HepG2 (cell line): ENCODE data around the gene OR52B4. TPM values are rescaled to one million over a fixed set of nuclear protein-coding genes. Genes with fewer than 3 reads are reported as not detected.

Source experiments
- ARID4A ChIP-seq: sonication (generic); formaldehyde crosslinking; IDR thresholded peaks from 2 replicates; pipeline ENCODE4 v1.5.0; 2020; ENCODE audit warnings: mild to moderate bottlenecking, missing genetic modification reagents, borderline replicate concordance
- ATF1 ChIP-seq: IDR thresholded peaks from 2 replicates; pipeline ENCODE4 v1.6.1; 2016; ENCODE audit warnings: mild to moderate bottlenecking, control low read depth
- ATM ChIP-seq: fragments of 450-650 bp; IDR thresholded peaks from 2 replicates; pipeline ENCODE4 v1.7.1; 2017; ENCODE audit warnings: mild to moderate bottlenecking, borderline replicate concordance
- GABPA ChIP-seq, 2 experiments: IDR thresholded peaks; 2 replicates each; pipeline ENCODE4 v1.6.1; 2011 to 2016; ENCODE audit warnings: low read depth in 2 of 2, low read length in 1 of 2, missing biosample characterization in 1 of 2, missing genetic modification characterization in 1 of 2
- HDAC1 ChIP-seq: sonication (generic); formaldehyde crosslinking; IDR thresholded peaks from 2 replicates; pipeline ENCODE4 v1.5.1; 2020; ENCODE audit warnings: mild to moderate bottlenecking, missing genetic modification reagents
- HNRNPLL ChIP-seq: fragments of 200-400 bp; formaldehyde crosslinking; IDR thresholded peaks from 2 replicates; pipeline ENCODE4 v1.6.1; 2017; ENCODE audit warnings: mild to moderate bottlenecking, low read depth, low read length; ENCODE audit not compliant: poor library complexity, severe bottlenecking
- MTA1 ChIP-seq: sonication (generic); formaldehyde crosslinking; IDR thresholded peaks from 2 replicates; pipeline ENCODE4 v1.4.0; 2020; ENCODE audit warnings: missing genetic modification reagents, mild to moderate bottlenecking, borderline replicate concordance
- MYC ChIP-seq: sonication (generic); formaldehyde crosslinking; IDR thresholded peaks from 2 replicates; pipeline ENCODE4 v1.9.0; 2021; ENCODE audit warnings: missing genetic modification reagents, borderline replicate concordance
- PHF20 ChIP-seq: sonication (generic); formaldehyde crosslinking; IDR thresholded peaks from 2 replicates; pipeline ENCODE4 v1.5.0; 2020; ENCODE audit warnings: mild to moderate bottlenecking, missing genetic modification reagents
- PHF8 ChIP-seq: sonication (generic); formaldehyde crosslinking; IDR thresholded peaks from 2 replicates; pipeline ENCODE4 v1.5.0; 2020; ENCODE audit warnings: missing genetic modification reagents
- POGZ ChIP-seq: sonication (generic); formaldehyde crosslinking; IDR thresholded peaks from 2 replicates; pipeline ENCODE4 v1.4.0; 2020; ENCODE audit warnings: mild to moderate bottlenecking, missing genetic modification reagents
- SAP130 ChIP-seq: IDR thresholded peaks from 2 replicates; pipeline ENCODE4 v1.6.1; 2016; ENCODE audit warnings: low read depth
- SOX6 ChIP-seq, 2 experiments: fragments of 450-650 bp in 1 of 2; sonication (generic) in 1 of 2; formaldehyde crosslinking in 1 of 2; IDR thresholded peaks; 2 replicates each; pipeline versions ENCODE4 v1.4.0 to v1.6.1; 2017 to 2020; ENCODE audit warnings: antibody characterized with exemption in 1 of 2, mild to moderate bottlenecking in 1 of 2, missing genetic modification reagents in 1 of 2
- TBX2 ChIP-seq: sonication (generic); formaldehyde crosslinking; IDR thresholded peaks from 2 replicates; pipeline ENCODE4 v1.5.0; 2020; ENCODE audit warnings: missing genetic modification reagents, mild to moderate bottlenecking, borderline replicate concordance
- THAP9 ChIP-seq: sonication (generic); formaldehyde crosslinking; IDR thresholded peaks from 2 replicates; pipeline ENCODE4; 2020; ENCODE audit warnings: missing genetic modification reagents, mild to moderate bottlenecking, borderline replicate concordance
- ZBTB38 ChIP-seq: sonication (generic); formaldehyde crosslinking; IDR thresholded peaks from 2 replicates; pipeline ENCODE4 v1.5.1; 2020; ENCODE audit warnings: mild to moderate bottlenecking, missing genetic modification reagents
- ZNF136 ChIP-seq: sonication (generic); formaldehyde crosslinking; IDR thresholded peaks from 2 replicates; pipeline ENCODE4 v1.8.1; 2022; ENCODE audit warnings: low read depth, mild to moderate bottlenecking, moderate library complexity, missing genetic modification reagents
- ZNF275 ChIP-seq: sonication (generic); formaldehyde crosslinking; IDR thresholded peaks from 2 replicates; pipeline ENCODE4 v1.8.0; 2022; ENCODE audit warnings: missing genetic modification reagents, mild to moderate bottlenecking, inconsistent platforms, borderline replicate concordance
- ZNF446 ChIP-seq: sonication (generic); formaldehyde crosslinking; IDR thresholded peaks from 2 replicates; pipeline ENCODE4 v1.5.0; 2020; ENCODE audit warnings: mild to moderate bottlenecking, missing genetic modification reagents
- polyA plus RNA-seq, 8 experiments: library from polyadenylated mRNA; depleted of rRNA in 3 of 8; stranded (reverse) in 7 of 8; unstranded in 1 of 8; fragments of >200 nt; fragmentation: Illumina TruSeq in 4 of 8; extraction: Trizol in 4 of 8; gene quantifications; 2 replicates each; pipeline versions ENCODE4 v1.2.1 to v1.2.3, GENCODE V29; 2011 to 2016; ENCODE audit warnings: low read depth in 4 of 8, missing spikeins in 1 of 8, mixed read lengths in 1 of 8; ENCODE audit not compliant: insufficient read depth in 1 of 8
- total RNA-seq, 5 experiments: library from RNA; depleted of rRNA; stranded (reverse); fragments of >200 nt; fragmentation: Illumina TruSeq; extraction: Trizol; gene quantifications; 2 replicates each; pipeline ENCODE4 v1.2.3, GENCODE V29; 2016; ENCODE audit warnings: low read depth in 1 of 5

Gene OR52B4
- total and polyA plus RNA-seq, 2 of the 13 experiments (the other 11 are each of a cell fraction or from before 2014, with no cell fraction given) = not detected

- TF ChIP-seq ARID4A (CRISPR knock-in tag) = peak; percentile 30; the same call in 1 of the 2 replicates
- no peak for TF ChIP-seq ATF1
- TF ChIP-seq HNRNPLL = peak; percentile 25
- 0 out of 2 replicates have a peak, but pooled peaks have one; percentile 27 for TF ChIP-seq POGZ (CRISPR knock-in tag)
- peak; percentile 42; the same call in 1 of the 2 replicates for TF ChIP-seq MTA1 (CRISPR knock-in tag)
- 0 out of 2 replicates have a peak, but pooled peaks have one; percentile 27 for TF ChIP-seq MYC (CRISPR knock-in tag)
- peak; percentile 67 for TF ChIP-seq PHF8
- peak; percentile 18; the same call in 1 of the 2 replicates for TF ChIP-seq GABPA (IDR thresholded peaks at IDR 0.05; ENCODE audit: low read depth, low read length)
- peak; percentile 70 for TF ChIP-seq GABPA (CRISPR knock-in tag; IDR thresholded peaks at IDR 0.05; ENCODE audit: low read depth)
- TF ChIP-seq SOX6 (IDR thresholded peaks at IDR 0.05) = no peak
- peak; percentile 20; the same call in 1 of the 2 replicates for TF ChIP-seq SOX6 (CRISPR knock-in tag; IDR thresholded peaks at IDR 0.05)
- 0 out of 2 replicates have a peak, but pooled peaks have one; percentile 26 for TF ChIP-seq ZBTB38
- peak; percentile 59 for TF ChIP-seq HDAC1 (CRISPR knock-in tag)
- TF ChIP-seq ZNF446 (CRISPR knock-in tag) = no peak
- TF ChIP-seq ATM = no peak
- 0 out of 2 replicates have a peak, but pooled peaks have one; percentile 51 for TF ChIP-seq ZNF275 (CRISPR knock-in tag)
- peak; percentile 25; the same call in 1 of the 2 replicates for TF ChIP-seq PHF20 (CRISPR knock-in tag)
- peak; percentile 47; the same call in 1 of the 2 replicates for TF ChIP-seq THAP9 (CRISPR knock-in tag)
- TF ChIP-seq SAP130 = peak; percentile 64
- peak; percentile 50; the same call in 1 of the 2 replicates for TF ChIP-seq TBX2 (CRISPR knock-in tag)
- TF ChIP-seq ZNF136 = no peak
Measured at GRCh38 chr11:4393209-4393857, 25.1 kb upstream of the OR52B4 start, which contains the start of gene TRIM21 (continued).
